Naive thymus-derived CD8-positive, alpha-beta T cell (primary cell): ENCODE data around the gene PNLDC1. TPM values are rescaled to one million over a fixed set of nuclear protein-coding genes. Genes with fewer than 3 reads are reported as not detected.
"Not testable (repeated sequence)": the region's sequence is repeated elsewhere in the genome, so short reads cannot be mapped to it uniquely, and the experiment has no call there.

ENCODE experiments used
- ATAC-seq, 2 donors: fragments of 150-1000 bp; cut with Tn5 transposase in 1 of 2; sonication (Bioruptor Pico), chemical (Tn5 transposase) in 1 of 2; 1 replicate in 1 of 2; 2 replicates in 1 of 2; pipeline ENCODE4 v1.10.0; 2021; ENCODE audit warnings: mild to moderate bottlenecking in 2 of 2, moderate library complexity in 2 of 2
- POLR2A ChIA-PET: fragments of 350-600 bp; sonication (Branson Sonifier 250); formaldehyde crosslinking; loops from one replicate; lab custom pipeline; 2021; ENCODE audit warnings: antibody characterized with exemption; lab: Charles Lee
- DNase-seq, 10 donors: peaks; one replicate each; pipeline versions ENCODE4 v3.0.0 to v3.0.0-alpha.2; 2020 to 2022
- H3K27ac Mint-ChIP-seq, 10 donors: one replicate each; pipeline ENCODE4 v1.8.0; 2020 to 2022; ENCODE audit warnings: mild to moderate bottlenecking in 10 of 10, mixed read lengths in 10 of 10, moderate library complexity in 4 of 10, inconsistent platforms in 1 of 10
- H3K27me3 Mint-ChIP-seq, 5 donors: one replicate each; pipeline ENCODE4 v1.8.0; 2021 to 2022; ENCODE audit warnings: mixed read lengths in 5 of 5
- H3K36me3 Mint-ChIP-seq, 3 donors: one replicate each; pipeline ENCODE4 v1.8.0; 2020 to 2022; ENCODE audit warnings: mixed read lengths in 3 of 3, mild to moderate bottlenecking in 2 of 3, inconsistent platforms in 1 of 3
- H3K4me1 Mint-ChIP-seq, 4 donors: one replicate each; pipeline ENCODE4 v1.8.0; 2021 to 2022; ENCODE audit warnings: mixed read lengths in 4 of 4
- H3K4me3 Mint-ChIP-seq, 10 donors: one replicate each; pipeline ENCODE4 v1.8.0; 2020 to 2022; ENCODE audit warnings: mild to moderate bottlenecking in 10 of 10, mixed read lengths in 10 of 10, moderate library complexity in 6 of 10, inconsistent platforms in 1 of 10
- H3K9me3 Mint-ChIP-seq, 9 donors: one replicate each; pipeline ENCODE4 v1.8.0; 2020 to 2022; ENCODE audit warnings: mixed read lengths in 9 of 9, mild to moderate bottlenecking in 3 of 9, inconsistent platforms in 1 of 9, moderate library complexity in 1 of 9
- polyA plus RNA-seq, 3 donors: library from polyadenylated mRNA; unstranded; fragments of 300-500 nt; fragmentation: Illumina TruSeq; gene quantifications; one replicate each; pipeline ENCODE4 v1.2.3, GENCODE V29; 2021
- total RNA-seq, 8 experiments: library from RNA in 2 of 8; stranded (reverse) in 2 of 8; gene quantifications; one replicate each; pipeline ENCODE4 v1.2.3 and lab custom pipeline; 2021 to 2026

Gene PNLDC1
- total and polyA plus RNA-seq, 5 experiments from 2014 or later, result 0.36 to 0.75 (median 0.36) TPM; not detected in 2

DNA sequence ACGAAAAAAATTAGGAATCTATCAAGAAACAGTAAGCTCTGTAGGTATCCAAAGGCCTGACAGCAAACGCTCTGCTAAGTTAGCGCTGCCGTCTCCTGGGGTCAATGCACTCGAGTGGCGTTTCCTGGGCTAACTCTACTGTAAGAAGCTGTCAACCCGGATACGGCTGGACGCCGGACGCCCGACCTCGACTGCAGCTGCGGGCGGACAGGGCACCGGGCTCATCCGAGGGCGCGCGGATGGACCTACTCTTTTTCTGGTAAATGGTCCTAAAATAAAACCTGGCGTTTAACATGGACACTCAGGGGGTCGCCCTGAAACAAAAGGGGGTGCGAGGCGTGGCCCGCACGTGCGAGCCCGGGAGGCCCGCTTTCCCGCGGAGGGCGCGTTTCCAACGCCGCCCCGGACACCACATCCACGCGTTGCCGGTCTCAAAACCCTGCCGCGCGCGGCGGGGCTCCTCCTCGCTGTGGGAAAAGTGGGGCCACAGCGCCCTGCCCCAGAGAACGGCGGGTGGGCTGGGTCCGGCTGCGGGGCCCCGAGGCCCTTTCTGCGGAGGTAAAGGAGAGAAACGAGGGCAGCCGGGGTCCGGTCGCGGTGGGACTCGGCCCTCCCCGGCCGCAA is 11.2 kb upstream of the PNLDC1 start:
- ATAC-seq (peak in 1 of 2 donors; percentile 0), DNase-seq (peak in 6 of 10 donors; percentile 15 to 64 (median 26))
- Mint-ChIP-seq H3K4me3 (peak overlapping the region; percentile 97 to 100 (median 99)), H3K27me3 (no peaks in the 10 kb centered on the region), H3K9me3 (no peaks in the 10 kb centered on the region), H3K36me3 (peaks cover 3 to 71% (median 8%) of the 10 kb centered on the region in 3 donors), H3K27ac (peak overlapping the region; percentile 74 to 99 (median 91)), H3K4me1 (peaks cover 27 to 63% (median 62%) of the 10 kb centered on the region in 4 donors)
- POLR2A ChIA-PET, result interaction anchor here (0.8 to 5.9 kb wide), 14 partner anchors 11 to 179 kb away, joined by 3 to 86 read pairs (median 6); partner anchors contain the start of genes ACAT2, SOD2 and WTAP

DNA sequence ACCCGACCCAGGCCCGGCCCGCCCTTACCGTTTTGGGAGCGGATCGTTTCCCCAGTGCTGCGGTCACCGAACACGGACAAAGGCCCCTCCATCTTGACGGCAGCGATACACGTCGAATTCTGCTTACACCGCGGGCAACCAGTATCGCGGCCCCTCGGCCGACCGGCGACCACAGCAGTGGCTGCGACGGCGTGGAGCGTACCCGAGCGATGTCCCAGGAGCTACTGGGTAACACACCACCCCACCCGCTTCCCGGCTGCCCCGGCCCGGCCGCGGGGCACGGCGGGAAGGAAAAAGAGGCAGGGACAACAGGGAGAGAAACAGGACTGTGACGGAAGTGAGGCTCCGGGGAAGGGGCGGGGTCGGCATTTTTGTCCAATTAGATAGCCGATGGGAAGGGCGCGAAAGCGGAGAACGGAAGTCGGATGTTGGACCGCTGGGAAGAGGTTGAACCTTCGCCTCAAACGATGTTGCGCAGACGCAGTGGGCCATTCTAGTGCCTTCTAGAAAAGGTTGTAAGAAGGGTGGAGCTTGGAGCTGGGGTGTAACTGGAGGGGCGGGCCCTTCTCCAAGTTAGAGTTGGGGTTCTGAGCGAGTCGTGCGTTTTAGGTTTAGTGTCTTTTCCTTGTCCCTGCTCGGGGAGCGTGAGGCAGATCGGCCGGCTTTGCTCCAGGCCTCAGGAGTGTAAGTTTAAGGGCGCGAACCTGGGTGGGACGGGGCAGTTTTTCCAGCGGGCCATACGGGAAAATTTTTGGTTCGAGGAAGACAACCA is 10.5 kb upstream of the PNLDC1 start, which contains the start of gene TCP1:
TSS of gene TCP1 (minus strand) at position 226 of the 772 bp plus-strand sequence. CDS start at position 92, 134 bp downstream.
- peak; percentile 77 to 81 for ATAC-seq
- H3K9me3 Mint-ChIP-seq, result no peaks in the 10 kb centered on the region
- peaks cover 27 to 67% (median 66%) of the 10 kb centered on the region in 4 donors for H3K4me1 Mint-ChIP-seq
- POLR2A ChIA-PET, result interaction anchor here (0.6 to 5.9 kb wide), 25 partner anchors 9 to 179 kb away, joined by 3 to 86 read pairs (median 4); partner anchors contain the start of genes ACAT2, IGF2R, SOD2 and WTAP
- peak within 1 kb of the TSS; percentile 97 to 100 (median 99) for H3K4me3 Mint-ChIP-seq
- H3K27ac Mint-ChIP-seq, result peak within 1 kb of the TSS; percentile 84 to 99 (median 98)
- peaks cover 3 to 70% (median 7%) of the 10 kb centered on the region in 3 donors for H3K36me3 Mint-ChIP-seq
- peak; percentile 91 to 99 (median 98) for DNase-seq
- H3K27me3 Mint-ChIP-seq, result no peaks in the 10 kb centered on the region

DNA sequence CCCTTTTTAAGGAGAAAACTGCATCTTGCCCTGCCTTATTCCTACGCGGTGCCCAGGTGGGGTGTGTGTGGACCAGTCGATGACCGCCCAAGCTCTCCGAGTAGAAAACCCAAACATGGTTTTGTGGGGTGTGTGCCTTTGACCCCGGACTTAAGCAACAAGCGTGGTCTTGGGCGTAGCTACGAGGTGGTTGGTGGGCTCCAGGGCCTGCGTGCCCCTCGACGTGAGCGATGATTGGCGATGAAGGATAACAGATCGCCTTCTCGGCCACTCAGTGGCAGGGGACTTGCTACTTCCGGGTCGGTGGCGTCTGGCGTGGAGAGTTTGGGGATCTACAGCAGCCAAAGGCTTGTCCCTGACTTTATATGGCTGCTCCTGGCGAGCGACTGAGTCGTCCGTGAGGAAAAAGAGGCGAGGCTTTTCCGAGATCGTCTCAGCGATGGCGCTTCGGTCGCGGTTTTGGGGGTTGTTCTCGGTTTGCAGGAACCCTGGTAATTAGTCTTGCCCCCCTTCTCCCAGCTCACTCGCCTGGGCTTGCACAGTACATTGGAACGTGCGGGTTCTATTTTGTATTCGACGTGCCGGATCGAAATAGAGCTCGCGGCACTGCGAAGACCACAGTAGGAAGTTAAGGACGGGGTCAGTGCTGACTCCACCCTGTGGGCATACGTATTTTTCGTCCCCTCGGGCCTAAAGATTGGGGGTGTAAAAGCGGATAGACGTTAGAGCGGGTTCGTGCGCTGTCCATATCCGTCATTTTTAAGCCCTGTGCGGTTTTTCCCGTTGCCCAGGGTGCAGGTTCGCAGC is 9.7 kb upstream of the PNLDC1 start, which contains the start of gene MRPL18:
TSS of gene MRPL18 (plus strand) at position 319 of the 807 bp plus-strand sequence. CDS start at position 440, 121 bp downstream.
- POLR2A ChIA-PET, result interaction anchor here (0.6 to 5.9 kb wide), 23 partner anchors 8 to 178 kb away, joined by 3 to 86 read pairs (median 4); partner anchors contain the start of genes ACAT2, IGF2R, SOD2 and WTAP
- Mint-ChIP-seq H3K4me3 (peak within 1 kb of the TSS; percentile 97 to 100 (median 99)), H3K9me3 (no peaks in the 10 kb centered on the region), H3K27me3 (no peaks in the 10 kb centered on the region), H3K36me3 (peaks cover 3 to 67% (median 3%) of the 10 kb centered on the region in 3 donors), H3K4me1 (peaks cover 28 to 69% (median 65%) of the 10 kb centered on the region in 4 donors), H3K27ac (peak within 1 kb of the TSS; percentile 84 to 99 (median 98))
- DNase-seq (peak; percentile 73 to 95 (median 86)), ATAC-seq (peak; percentile 84 to 85)

DNA sequence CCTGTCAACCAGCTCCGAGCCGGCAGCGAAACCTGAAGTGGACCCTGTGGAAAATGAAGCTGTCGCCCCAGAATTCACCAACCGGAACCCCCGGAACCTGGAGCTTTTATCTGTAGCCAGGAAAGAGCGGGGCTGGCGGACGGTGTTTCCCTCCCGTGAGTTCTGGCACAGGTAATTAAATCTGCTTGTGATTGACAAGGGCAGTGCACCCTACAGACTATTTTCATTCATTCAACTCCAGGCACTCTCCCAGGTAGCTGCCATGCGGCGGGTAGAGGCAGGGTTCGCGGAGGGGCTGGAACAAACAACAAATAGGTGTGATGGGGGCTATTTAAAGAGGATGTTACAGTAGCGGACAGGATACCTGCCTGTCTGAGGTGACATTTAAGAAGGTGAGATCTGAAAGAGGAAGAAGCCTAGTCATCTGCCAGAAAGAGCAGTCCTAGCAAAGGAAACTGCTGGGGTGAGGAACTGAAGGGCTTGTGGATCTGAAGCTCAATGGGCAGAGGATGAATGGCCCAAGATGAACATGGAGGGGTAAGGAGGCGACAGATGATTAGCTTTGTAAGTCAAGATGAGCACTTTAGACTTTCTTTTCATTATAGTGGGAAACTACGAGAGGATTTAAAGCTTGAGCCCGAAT is 9.0 kb upstream of the PNLDC1 start:
- ATAC-seq (no peak), DNase-seq (peak in 5 of 10 donors; percentile 3 to 43 (median 15))
- no peaks in the 10 kb centered on the region for H3K9me3 Mint-ChIP-seq
- POLR2A ChIA-PET, result interaction anchor here (1.5 to 5.9 kb wide), 10 partner anchors 7 to 177 kb away, joined by 4 to 86 read pairs (median 18); partner anchors contain the start of genes ACAT2, IGF2R, SOD2 and WTAP
- peaks cover 27 to 71% (median 63%) of the 10 kb centered on the region in 4 donors for H3K4me1 Mint-ChIP-seq
- H3K27me3 Mint-ChIP-seq, result no peaks in the 10 kb centered on the region
- H3K4me3 Mint-ChIP-seq, result peak overlapping the region; percentile 97 to 100 (median 99)
- peak overlapping the region; percentile 84 to 99 (median 98) for H3K27ac Mint-ChIP-seq
- peaks cover 2 to 67% (median 3%) of the 10 kb centered on the region in 3 donors for H3K36me3 Mint-ChIP-seq

DNA sequence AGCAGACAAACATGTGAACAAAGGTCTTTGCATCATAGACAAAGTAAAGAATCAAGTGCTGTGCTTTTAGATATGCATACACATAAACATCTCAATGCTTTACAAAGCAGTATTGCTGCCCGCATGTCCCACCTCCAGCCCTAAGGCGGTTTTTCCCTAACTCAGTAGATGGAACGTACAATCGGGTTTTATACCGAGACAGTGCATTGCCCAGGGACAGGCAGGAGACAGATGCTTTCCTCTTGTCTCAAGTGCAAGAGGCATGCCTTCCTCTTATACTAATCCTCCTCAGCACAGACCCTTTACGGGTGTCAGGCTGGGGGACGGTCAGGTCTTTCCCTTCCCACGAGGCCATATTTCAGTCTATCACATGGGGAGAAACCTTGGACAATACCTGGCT is 5.1 kb upstream of the PNLDC1 start:
- peaks cover 17 to 51% (median 47%) of the 10 kb centered on the region in 4 donors for H3K4me1 Mint-ChIP-seq
- ATAC-seq, H3K27me3 Mint-ChIP-seq, H3K4me3 Mint-ChIP-seq, DNase-seq, POLR2A ChIA-PET, H3K9me3 Mint-ChIP-seq: not testable (repeated sequence)
- H3K27ac Mint-ChIP-seq, result peak overlapping the region in 4 of 10 donors; percentile 31 to 75 (median 50)
- H3K36me3 Mint-ChIP-seq, result peaks cover 3 to 85% (median 18%) of the 10 kb centered on the region in 3 donors

DNA sequence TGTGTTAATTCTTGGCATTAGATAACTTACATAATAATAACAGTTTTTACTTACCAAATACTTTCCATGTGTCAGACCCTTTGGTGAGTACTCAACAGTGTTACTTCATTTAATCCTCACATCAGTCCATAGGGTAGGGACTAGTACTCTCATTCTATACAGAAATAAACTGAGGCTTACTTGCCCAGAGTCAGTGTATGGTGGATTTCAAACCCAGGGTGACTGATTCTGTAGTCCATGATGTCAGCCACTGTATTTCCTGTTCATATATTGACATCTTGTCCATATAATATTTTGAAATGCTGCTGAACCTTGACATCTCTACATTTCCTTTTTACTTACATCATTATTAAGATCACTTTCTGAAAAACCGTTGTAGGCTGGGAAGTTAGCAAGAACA is 2.5 kb upstream of the PNLDC1 start:
- H3K27me3 Mint-ChIP-seq, result no peaks in the 10 kb centered on the region
- DNase-seq (no peak), ATAC-seq (no peak)

DNA sequence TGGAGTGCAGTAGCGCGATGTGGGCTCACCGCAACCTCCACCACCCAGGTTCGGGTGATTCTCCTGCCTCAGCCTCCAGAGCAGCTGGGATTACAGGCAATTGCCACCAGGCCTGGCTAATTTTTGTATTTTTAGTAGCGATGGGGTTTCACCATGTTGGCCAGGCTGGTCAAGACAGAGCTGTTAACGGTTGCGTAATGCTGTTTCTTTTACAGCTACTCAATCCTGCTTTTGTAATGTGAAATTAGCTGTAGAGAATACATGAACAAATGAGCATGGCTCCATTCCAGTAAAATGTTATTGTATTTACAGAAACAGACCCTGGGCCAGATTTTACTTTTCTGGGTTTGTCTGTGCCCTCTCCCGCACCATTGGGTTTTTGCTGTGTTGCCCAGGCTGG is 1.9 kb downstream of the PNLDC1 start:
- Mint-ChIP-seq H3K9me3 (no peaks in the 10 kb centered on the region), H3K27ac (peak overlapping the region in 1 of 10 donors; percentile 66), H3K36me3 (peaks cover 0 to 33% (median 14%) of the 10 kb centered on the region in 3 donors), H3K27me3 (no peaks in the 10 kb centered on the region), H3K4me1 (peaks cover 0 to 8% (median 4%) of the 10 kb centered on the region in 4 donors), H3K4me3 (no peak overlapping the region)
- POLR2A ChIA-PET, result no interaction called here
- ATAC-seq, result no peak
- DNase-seq, result no peak

More for the DNA sequence above, 2.5 kb upstream of the PNLDC1 start:
- Mint-ChIP-seq H3K4me3 (no peak overlapping the region), H3K36me3 (peaks cover 0 to 67% (median 16%) of the 10 kb centered on the region in 3 donors), H3K27ac (peak overlapping the region in 6 of 10 donors; percentile 1 to 54 (median 16)), H3K4me1 (peaks cover 6 to 31% (median 25%) of the 10 kb centered on the region in 4 donors), H3K9me3 (no peaks in the 10 kb centered on the region)
- POLR2A ChIA-PET, result interaction anchor here (0.8 kb wide), 1 partner anchor 36 kb away, joined by 4 read pairs; the partner anchor contains the start of gene ACAT2

DNA sequence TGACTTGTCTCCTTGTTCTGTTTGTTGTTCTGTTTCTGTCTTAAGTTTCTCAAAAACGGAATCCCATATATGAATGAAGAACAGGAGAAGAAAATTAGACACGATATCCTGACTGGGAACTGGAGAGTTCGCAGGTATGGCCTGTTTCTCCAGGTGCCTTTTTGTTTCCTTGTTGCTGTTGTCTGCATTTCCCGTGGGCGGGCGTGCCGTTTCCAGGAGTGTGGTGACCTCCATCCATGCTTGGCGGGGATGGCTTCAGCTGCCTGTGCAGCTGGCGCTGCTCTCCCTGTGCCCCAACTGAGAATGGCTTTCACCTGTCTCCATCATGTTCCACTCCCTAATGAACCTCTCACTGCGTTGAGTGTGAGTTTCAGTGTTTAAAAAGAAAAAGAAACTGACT is 4.4 kb downstream of the PNLDC1 start:
- Mint-ChIP-seq H3K4me1 (peaks cover 0 to 2% (median under 1%) of the 10 kb centered on the region in 4 donors), H3K9me3 (no peaks in the 10 kb centered on the region)
- ATAC-seq, result no peak

DNA sequence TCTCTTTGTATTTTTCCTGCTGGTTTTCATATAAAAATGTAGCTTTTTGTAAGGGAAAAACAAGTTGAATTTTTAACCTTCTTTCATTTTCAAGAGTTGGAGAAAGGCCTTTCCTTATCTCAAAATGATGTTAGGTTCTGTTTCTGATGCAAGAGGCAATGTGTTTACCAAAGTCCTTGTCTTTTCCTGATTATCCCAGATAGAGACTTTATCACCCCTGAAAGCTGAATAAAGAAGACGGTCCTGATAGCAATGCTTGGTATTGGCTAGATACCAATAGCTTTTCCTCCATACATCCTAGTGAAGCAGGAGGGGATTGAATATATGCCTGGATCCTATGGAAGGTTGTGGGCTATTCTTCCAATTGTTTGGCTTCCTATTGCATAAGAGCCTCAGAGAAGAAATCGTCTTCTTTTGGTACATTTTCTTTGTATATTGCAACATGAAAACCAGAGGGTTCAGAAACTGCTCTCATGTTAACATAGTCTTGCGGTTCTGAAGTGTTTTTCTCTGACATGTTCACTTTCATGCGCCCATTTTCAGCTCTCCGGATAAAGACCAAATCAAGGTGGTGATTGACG is 5.5 kb downstream of the PNLDC1 start:
- Mint-ChIP-seq H3K9me3 (no peaks in the 10 kb centered on the region), H3K4me3 (no peak overlapping the region), H3K27ac (peak overlapping the region in 1 of 10 donors; percentile 47), H3K4me1 (peaks cover 0 to 4% (median 1%) of the 10 kb centered on the region in 4 donors), H3K27me3 (no peaks in the 10 kb centered on the region), H3K36me3 (peaks cover 0 to 3% (median 3%) of the 10 kb centered on the region in 3 donors)
- ATAC-seq (no peak), DNase-seq (no peak)
- POLR2A ChIA-PET, result interaction anchor here (1.1 kb wide), 1 partner anchor 16 kb away, joined by 3 read pairs; the partner anchor contains the start of gene TCP1

More for the DNA sequence above, 4.4 kb downstream of the PNLDC1 start:
- Mint-ChIP-seq H3K36me3 (peaks cover 0 to 7% (median 2%) of the 10 kb centered on the region in 3 donors), H3K4me3 (no peak overlapping the region), H3K27ac (peak overlapping the region in 1 of 10 donors; percentile 34), H3K27me3 (no peaks in the 10 kb centered on the region)
- no peak for DNase-seq
- POLR2A ChIA-PET, result interaction anchor here (1.1 kb wide), 1 partner anchor 15 kb away, joined by 3 read pairs; the partner anchor contains the start of gene TCP1

DNA sequence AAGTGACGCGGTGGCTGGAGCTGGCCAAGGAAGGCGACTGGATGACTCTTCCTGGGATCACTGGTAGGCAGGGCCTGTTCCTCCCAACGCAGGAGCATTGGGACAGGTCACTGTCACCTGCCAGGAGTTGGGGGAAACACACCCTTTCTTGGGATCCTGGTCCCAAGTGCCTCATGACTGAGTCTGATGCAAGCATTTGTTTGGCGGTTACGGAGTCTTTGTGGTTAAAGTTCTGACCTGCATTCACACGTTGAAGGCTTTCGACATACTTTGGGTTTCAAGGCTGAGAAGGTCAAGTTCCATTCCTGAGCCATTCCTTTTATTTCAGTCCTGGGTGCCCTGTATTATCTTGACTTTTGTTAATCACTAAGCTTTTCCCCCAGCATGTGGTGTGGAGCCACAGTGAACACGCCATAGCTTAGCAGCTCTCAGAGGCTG is 6.0 kb downstream of the PNLDC1 start:
- POLR2A ChIA-PET, result no interaction called here
- no peak for ATAC-seq

More for the DNA sequence above, 6.0 kb downstream of the PNLDC1 start:
- Mint-ChIP-seq H3K4me3 (no peak overlapping the region), H3K9me3 (no peaks in the 10 kb centered on the region), H3K27me3 (no peaks in the 10 kb centered on the region), H3K4me1 (peaks cover 0 to 4% (median 1%) of the 10 kb centered on the region in 4 donors), H3K27ac (peak overlapping the region in 1 of 10 donors; percentile 47), H3K36me3 (peaks cover 0 to 7% (median 4%) of the 10 kb centered on the region in 3 donors)
- no peak for DNase-seq
